ENCODE measurements around the gene RHOB. TPM values are rescaled to one million over a fixed set of nuclear protein-coding genes. Genes with fewer than 3 reads are reported as not detected.

Gene RHOB
- polyA plus RNA-seq, 1 of the 3 experiments (the other 2 are of a cell fraction), result 50.3 TPM

DNA sequence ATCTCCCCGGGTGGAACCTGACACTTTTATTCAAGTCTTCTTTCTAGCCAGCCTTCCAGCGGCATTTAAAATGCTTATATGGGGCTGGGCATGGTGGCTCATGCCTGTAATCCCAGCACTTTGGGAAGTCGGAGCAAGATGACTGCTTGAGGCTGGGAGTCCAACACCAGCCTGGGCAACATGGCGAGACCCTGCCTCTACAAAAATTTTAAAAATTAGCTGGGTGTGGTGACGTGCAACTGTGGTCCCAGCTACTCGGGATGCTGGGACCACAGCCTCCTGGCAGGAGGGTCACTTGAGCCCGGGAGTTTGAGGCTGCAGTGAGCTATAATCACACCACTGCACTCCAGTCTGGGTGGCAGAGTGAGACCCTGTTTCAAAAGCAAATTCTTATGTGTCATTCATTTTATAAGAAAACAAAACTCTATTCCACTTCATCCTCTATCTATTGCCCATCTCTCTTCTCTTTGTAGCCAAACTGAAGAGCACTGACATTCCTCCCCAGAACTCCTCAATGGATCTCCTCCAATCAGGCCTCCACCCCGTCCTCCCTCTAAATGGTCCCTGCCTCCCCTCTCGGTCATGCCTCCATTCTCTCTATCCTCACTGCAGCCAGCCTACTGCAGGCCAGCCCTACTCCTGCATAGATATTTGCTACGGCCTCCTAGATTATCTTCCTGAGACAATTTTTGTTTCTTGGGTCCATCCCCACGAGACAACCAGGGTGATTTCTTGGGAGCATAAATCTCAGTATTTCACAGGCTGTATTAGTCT, 18.0 kb upstream of the RHOB start:
- H3K4me2 ChIP-seq, result no peak overlapping the region
- H4K20me1 ChIP-seq (ENCODE audit: insufficient read depth), result no peaks in the 10 kb centered on the region
- H3K27me3 ChIP-seq (ENCODE audit: insufficient read depth), result peaks cover 15% of the 10 kb centered on the region; the same call in 1 of the 2 replicates
- H3K4me3 ChIP-seq (ENCODE audit: low read depth in 2 of 2, low read length in 1 of 2), result no peak overlapping the region
- no peaks in the 10 kb centered on the region for H3K79me2 ChIP-seq (ENCODE audit: insufficient read depth)
- H3K9me3 ChIP-seq, result no peaks in the 10 kb centered on the region
- H2AFZ ChIP-seq (ENCODE audit: low read depth), result no peak overlapping the region
- ChIA-PET POLR2A (no interaction called here), CTCF (interaction anchor here (0.9 to 18.3 kb wide), 7 partner anchors 10 to 222 kb away, joined by 3 to 243 read pairs (median 5); partner anchors contain the start of gene HS1BP3)
- H3K4me1 ChIP-seq (ENCODE audit: control insufficient read depth in 1 of 2, insufficient read depth in 2 of 2, low read depth in 1 of 2, low read length in 1 of 2), result peaks cover 16 to 17% of the 10 kb centered on the region in 2 experiments
- peaks cover 11% of the 10 kb centered on the region for H3F3A ChIP-seq (replicated peaks; ENCODE audit: insufficient read depth)
- TF ChIP-seq FOXJ3 (CRISPR knock-in tag; IDR thresholded peaks at IDR 0.05), result no peak
- no peak for TF ChIP-seq RFX5 (IDR thresholded peaks at IDR 0.05; ENCODE audit: low read length)
- no peak for TF ChIP-seq TCF12 (IDR thresholded peaks at IDR 0.05)
- no peak for TF ChIP-seq NRF1 (IDR thresholded peaks at IDR 0.05; ENCODE audit: low read depth, low read length)
- TF ChIP-seq, protein P1, sequence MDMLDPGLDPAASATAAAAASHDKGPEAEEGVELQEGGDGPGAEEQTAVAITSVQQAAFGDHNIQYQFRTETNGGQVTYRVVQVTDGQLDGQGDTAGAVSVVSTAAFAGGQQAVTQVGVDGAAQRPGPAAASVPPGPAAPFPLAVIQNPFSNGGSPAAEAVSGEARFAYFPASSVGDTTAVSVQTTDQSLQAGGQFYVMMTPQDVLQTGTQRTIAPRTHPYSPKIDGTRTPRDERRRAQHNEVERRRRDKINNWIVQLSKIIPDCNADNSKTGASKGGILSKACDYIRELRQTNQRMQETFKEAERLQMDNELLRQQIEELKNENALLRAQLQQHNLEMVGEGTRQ (IDR thresholded peaks at IDR 0.05; ENCODE audit: borderline replicate concordance, low read depth, low read length), result no peak
- no peak for TF ChIP-seq RCOR1 (IDR thresholded peaks at IDR 0.05; ENCODE audit: low read length)
- no peak for TF ChIP-seq TAF1 (IDR thresholded peaks at IDR 0.05; ENCODE audit: borderline replicate concordance, low read depth, low read length)
- no peak for TF ChIP-seq YY1 (IDR thresholded peaks at IDR 0.05; ENCODE audit: low read depth)
- no peak for TF ChIP-seq IRF3 (IDR thresholded peaks at IDR 0.05; ENCODE audit: low read depth, low read length)
- TF ChIP-seq JUND (IDR thresholded peaks at IDR 0.05), result no peak
- TF ChIP-seq TEAD4 (IDR thresholded peaks at IDR 0.05; ENCODE audit: borderline replicate concordance, insufficient read depth), result no peak
- no peak for TF ChIP-seq REST (IDR thresholded peaks at IDR 0.05; ENCODE audit: low read depth, low read length)
- TF ChIP-seq FOXM1 (IDR thresholded peaks at IDR 0.05; ENCODE audit: low read depth), result no peak
- no peak for TF ChIP-seq SMC3 (IDR thresholded peaks at IDR 0.05; ENCODE audit: low read depth, low read length)
- no peak for TF ChIP-seq POLR2AphosphoS5 (IDR thresholded peaks at IDR 0.05; ENCODE audit: low read depth, low read length)
- no peak for TF ChIP-seq MXI1 (IDR thresholded peaks at IDR 0.05; ENCODE audit: low read depth, low read length)
- H3K36me3 ChIP-seq (replicated peaks in 1 of 2; ENCODE audit: control insufficient read depth in 1 of 2, insufficient read depth in 2 of 2, low read length in 1 of 2), result no peaks in the 10 kb centered on the region
- H3K9me2 ChIP-seq, result no peaks in the 10 kb centered on the region
- H3K9ac ChIP-seq, result no peak overlapping the region
- no peak overlapping the region for H3K27ac ChIP-seq (ENCODE audit: low read depth in 2 of 2, low read length in 1 of 2)
- no peak for DNase-seq
- 80% methylated on average over 11 of the region's 11 CpGs for WGBS (ENCODE audit: low lambda C conversion rate)

Measured in SK-N-SH (cell line).